GM12872 (cell line): ENCODE results near the gene QDPR.

Source experiments
- TF ChIP-seq, protein P1 (sequence below): IDR thresholded peaks from 3 replicates; pipeline ENCODE4 v1.5.1; 2011; ENCODE audit warnings: low read depth, mild to moderate bottlenecking, low read length, moderate library complexity; ENCODE audit not compliant: insufficient read depth

The QDPR gene

DNA sequence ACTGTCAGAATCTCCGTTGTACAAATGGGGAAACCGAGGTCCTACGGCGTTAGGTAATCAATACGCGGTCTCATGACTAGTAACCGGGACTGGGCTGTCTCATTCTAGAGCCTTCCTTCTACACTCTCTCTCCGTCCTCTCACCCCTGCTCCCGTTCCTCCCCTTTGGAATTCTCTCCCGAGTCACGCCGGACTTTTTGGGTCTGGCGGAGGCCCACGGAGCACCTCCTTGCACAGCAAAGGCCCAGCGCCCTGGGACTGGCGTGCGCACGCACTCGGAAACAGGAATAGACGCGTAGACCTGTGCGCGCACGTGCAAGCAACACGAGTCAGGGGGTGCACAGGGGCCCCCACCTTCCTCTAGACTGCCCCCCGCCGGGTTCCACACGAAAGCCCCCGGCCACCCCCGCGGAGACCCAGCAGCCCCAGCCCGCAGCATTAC, 361 bp downstream of the QDPR start:
- TF ChIP-seq, protein P1, sequence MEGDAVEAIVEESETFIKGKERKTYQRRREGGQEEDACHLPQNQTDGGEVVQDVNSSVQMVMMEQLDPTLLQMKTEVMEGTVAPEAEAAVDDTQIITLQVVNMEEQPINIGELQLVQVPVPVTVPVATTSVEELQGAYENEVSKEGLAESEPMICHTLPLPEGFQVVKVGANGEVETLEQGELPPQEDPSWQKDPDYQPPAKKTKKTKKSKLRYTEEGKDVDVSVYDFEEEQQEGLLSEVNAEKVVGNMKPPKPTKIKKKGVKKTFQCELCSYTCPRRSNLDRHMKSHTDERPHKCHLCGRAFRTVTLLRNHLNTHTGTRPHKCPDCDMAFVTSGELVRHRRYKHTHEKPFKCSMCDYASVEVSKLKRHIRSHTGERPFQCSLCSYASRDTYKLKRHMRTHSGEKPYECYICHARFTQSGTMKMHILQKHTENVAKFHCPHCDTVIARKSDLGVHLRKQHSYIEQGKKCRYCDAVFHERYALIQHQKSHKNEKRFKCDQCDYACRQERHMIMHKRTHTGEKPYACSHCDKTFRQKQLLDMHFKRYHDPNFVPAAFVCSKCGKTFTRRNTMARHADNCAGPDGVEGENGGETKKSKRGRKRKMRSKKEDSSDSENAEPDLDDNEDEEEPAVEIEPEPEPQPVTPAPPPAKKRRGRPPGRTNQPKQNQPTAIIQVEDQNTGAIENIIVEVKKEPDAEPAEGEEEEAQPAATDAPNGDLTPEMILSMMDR = no peak

DNA sequence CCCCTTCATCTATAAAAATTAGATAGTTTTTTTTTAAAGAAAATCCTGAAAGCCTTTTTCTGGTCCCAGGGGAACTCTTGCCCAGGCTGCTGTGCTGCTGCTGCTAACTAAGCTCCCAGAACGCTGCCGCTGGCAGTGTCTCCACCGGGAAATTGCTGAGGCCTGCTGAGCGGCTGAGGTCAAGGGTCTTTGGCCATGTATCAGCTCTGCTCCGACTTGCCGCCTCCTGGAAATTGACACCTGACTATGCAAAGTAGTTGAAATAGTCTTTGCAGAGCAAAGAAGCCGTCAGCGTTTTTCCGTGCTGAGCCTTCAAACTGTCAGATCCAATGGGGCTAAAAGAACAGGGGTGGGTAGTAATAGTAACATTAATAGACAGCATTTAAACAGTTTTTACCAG, 839 bp downstream of the QDPR start:
- TF ChIP-seq, protein P1 = no peak

DNA sequence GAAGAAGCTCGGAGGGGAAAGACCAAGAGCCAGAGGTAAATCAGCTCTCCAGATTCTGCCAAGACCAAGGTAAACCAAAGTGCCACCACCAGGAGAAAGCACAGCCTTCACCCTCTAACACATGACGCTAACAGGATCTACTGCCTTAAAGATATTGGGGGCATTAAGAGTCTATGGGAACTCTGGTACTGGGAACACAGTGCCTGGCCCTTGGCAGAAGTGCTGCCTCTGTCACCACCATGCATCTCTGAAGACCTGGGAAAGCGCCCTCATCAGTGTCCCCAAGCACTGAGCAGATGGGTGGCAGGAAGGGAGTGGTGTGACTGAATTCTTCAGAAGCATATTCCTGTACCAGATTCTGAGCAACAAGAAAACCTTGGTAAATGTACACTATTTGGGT, 1.3 kb downstream of the QDPR start:
- TF ChIP-seq, protein P1 = no peak

DNA sequence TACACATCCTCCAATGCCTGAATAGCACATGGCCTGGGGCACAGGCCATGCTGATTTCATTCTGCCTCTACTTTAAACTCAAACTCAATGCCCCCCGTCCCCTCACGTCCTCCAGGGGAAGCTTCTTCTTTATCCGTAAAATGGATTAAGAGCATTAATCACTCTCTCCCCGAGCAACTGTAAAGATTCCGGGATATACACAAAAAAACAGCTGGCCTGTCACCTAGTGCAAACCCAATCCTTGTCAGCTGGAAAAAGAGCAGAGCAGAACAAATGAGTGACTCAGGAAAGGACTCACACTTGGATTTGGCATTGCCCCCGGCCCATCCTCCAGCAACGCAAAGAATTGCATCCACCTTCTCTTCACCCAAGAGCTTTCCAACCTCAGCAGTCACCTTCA, 7.8 kb downstream of the QDPR start:
- TF ChIP-seq, protein P1 = no peak

DNA sequence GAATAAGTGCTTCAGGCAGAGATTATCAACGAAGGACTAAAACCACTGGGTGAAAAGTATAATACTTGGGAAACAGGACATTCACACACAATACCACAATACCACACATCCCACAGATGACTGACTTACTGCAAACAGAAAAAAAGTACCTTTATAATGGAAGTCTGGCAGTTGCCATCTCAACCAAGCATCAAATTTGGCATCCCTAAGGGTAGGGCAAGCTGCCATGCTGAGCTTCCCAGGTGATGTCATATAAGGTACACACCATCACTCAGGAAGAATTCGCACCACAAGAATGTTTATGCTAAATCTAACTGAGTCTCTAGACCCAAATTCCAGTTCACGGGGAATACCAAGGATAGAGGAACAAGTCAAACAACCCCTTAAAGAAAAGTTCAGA, 9.1 kb downstream of the QDPR start:
- TF ChIP-seq, protein P1 = no peak

DNA sequence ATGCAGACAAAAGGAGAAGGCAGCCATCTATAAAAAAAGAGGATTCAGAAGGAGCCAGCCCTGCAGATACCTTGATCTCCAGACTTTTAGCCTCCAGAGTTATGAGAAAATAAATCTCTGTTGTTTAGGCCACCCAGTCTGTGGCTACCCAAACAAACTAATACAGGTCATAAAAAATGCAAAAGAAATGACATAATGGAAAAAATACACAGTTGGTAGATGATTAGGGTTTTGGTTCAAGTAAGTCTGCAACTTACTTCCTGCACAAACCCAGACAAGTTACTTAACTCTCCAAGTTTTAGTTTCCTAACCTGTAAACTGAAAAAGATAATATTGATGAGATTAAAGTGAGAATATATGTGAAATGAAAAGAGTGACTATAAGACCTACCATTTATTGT, 11.3 kb downstream of the QDPR start:
- TF ChIP-seq, protein P1 = no peak

DNA sequence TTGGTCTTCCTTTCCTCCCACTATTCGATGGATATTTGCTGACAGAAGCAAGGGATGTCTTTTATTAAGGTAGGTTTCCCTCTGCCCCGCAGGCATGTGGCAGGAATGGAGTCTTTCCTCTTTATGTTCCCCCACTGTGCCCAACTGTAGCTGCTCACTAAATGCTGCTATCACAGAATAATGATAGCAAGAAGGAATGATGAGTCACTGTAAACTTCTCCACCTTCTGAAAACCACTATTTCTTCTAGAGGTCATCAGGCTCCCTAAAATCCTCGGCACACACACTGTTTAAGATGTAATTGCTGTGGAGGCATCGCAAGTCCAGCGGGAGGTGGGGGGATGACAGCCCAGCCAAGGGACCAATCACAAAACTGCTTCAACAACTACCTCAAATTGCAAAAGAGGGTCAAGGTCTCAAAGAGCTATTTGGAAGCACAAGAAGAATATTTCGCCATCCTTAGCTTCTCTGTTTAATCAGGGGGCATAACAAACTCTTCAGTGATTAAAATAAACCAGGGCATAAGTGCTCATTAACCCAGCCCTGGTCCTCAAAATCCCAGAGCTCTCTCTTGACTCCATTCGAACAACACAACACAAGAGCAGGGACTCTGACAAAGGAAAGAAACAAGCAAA, 13.9 kb downstream of the QDPR start:
- TF ChIP-seq, protein P1 = no peak
